T-helper 2 cell (primary cell): ENCODE results near the gene ZNF276.
"Not testable (repeated sequence)": the region's sequence is repeated elsewhere in the genome, so short reads cannot be mapped to it uniquely, and the experiment has no call there.

Source experiments
- DNase-seq, 5 experiments: peaks; one replicate each; pipeline versions ENCODE4 v3.0.0 to v3.0.0-alpha.2; 2012 to 2022
- total RNA-seq, 2 donors: gene quantifications; one replicate each; lab custom pipeline; 2026; lab: John Stamatoyannopoulos, UW

Gene ZNF276
- total RNA-seq = 176 to 204 reads per million in 2 donors

- peak; percentile 72 to 81 (median 75) for DNase-seq
These were observed at the start of gene ZNF276, which contains the start of gene VPS9D1 for GRCh38 chr16:89720813-89721545. TSS of gene ZNF276 (plus strand) at chr16:89721537. CDS start at chr16:89721641, 104 bp downstream. TSS of gene VPS9D1 (minus strand) at chr16:89720898. CDS start at chr16:89720861, 37 bp downstream.

GRCh38 chr16:89671565-89671964 is 49.8 kb upstream of the ZNF276 start:
- not testable (repeated sequence) for DNase-seq

DNA sequence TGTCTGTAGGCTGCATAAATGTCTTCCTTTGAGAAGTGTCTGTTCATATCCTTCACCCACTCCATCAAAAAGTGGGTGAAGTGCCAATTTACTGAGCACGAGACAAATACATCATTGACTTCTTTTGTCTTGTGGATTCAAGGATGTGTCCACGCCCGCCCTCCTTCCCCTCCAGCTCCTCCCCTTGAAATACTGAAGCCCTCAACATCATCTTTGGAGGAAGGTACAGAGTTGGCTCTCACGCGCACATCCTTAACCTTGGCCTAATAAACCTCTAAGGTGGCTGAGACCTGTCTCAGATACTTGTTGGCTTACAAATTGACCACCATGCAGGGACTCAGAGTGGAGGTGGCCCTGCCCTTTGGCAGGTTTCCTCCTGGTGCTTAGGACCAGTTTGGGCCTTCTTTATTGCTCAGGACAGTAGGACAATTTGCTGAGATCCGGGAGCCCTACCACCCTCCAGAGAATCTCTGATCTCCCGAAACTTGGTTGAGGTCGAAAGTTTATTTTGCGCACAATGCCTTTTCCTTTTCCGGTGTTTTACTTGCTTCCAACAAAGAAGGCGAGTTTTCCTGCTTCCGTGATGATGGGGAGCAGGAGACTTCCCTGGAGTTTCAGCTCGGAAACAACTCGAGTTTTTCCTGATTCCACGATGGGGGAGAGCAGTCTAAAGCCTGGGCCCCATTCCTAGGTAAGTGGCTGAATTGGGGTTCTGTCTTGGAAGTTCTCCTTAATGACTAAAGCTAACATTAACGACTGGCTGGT is 49.0 kb upstream of the ZNF276 start:
- DNase-seq = no peak

- no peak for DNase-seq
These were observed 43.1 kb upstream of the ZNF276 start for GRCh38 chr16:89678258-89678657.

DNA sequence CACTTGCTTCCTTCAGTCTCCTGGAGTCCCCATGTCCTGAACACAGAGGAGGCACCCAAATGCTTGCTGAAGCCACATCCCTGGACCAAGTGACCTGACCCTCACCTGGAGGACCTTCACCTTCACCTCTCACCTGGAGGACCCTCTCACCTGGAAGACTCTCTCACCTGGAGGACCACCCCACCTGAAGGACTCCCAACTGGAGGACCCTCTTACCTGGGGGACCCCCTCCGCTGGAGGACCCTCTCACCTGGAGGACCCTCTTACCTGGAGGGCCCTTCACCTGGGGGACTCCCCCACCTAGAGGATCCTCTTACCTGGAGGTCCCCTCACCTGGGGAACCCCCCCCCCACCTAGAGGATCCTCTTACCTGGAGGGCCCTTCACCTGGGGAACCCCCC is 35.4 kb upstream of the ZNF276 start:
- no peak for DNase-seq

DNA sequence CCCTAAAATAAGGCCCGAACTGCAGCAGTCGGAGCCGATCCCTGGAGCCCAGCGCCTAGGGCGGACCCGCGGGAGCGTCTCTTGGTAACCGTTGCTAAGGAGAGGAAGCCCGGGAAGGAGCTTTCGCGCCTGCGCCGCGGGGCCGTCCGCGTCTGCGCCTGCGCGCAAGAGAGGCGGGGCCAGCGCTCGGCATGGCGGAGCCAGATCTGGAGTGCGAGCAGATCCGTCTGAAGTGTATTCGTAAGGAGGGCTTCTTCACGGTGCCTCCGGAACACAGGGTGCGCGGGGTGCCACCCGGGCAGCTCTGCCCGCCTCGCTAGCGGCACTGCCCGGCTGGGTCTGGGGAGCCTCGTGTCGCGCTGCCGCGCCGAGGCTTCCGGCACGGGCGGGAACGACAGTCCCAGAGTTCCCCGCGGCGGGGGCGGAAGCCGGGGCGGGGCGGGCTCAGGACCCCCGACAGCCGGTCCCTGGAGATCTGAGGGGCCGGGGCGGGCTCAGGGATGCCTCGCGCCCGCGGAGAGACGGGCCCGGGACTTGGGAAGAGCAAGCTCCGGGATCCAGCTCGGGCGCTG is 34.7 kb upstream of the ZNF276 start, which contains the start of gene CDK10:
Gene CDK10, plus strand, starts transcription at position 170 of the 572 bp plus-strand sequence. Its CDS starts 22 bp downstream, at position 192.
- DNase-seq = peak; percentile 82 to 85 (median 84)

DNA sequence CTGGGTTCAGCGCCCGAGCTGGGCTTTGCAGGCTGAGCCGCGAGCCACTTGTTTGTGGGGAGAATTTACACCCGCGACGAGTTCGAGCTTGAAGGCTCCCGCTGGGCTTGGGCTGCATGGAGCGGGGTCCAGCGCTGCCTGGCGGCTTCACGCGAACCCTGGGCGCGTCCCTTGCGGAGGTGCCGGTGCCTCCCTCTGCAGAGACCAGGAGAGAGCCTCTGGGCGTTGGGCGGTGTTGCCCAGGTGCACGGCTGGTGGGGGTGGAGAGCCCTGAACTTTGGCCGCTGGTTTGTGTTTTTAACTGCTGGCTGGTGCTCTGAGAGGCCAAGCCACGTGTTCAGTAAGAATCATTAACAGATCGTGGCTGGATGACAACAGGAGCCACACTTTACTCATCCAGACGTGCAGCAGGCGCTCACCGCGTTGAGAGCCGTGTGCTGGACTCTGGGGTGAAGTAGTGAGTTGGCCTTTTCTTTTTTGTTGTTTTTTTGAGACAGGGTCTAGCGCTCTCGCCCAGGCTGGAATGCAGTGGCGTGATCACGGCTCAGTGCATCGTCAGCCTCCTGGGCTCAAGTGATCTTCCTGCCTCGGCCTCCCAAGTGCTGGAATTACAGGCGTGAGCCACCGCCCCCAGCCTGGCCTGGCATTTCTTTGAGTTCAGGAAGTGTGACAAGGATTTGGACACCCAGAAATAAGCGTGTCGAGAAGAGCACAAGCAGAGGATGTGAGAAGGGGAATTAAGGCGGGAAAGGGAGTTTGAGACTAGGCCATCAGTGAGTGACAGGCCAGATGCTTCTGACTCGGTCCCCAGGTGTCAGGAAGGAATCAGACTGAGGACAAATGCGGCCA is 34.0 kb upstream of the ZNF276 start:
- peak in 1 of 5 experiments; percentile 33 for DNase-seq

DNA sequence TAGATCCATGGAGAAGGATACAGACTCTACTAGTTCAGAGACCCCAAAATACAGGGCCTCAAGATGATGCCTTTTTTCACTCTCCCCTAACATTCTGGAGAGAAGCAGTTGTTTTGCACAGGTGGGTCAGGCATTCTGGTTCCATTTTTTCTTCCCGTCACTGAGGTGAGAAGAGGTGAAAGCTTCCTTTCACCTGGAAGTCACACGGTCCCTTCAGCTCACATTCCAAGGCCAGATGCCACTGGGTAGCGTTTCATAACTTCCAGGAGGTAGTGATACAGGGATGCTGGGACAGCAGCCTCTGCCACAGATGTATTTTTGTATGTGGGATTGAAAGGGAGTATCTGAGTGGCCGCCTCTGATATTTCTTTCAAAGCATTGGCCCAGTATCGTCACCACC is 32.9 kb upstream of the ZNF276 start:
- no peak for DNase-seq

DNA sequence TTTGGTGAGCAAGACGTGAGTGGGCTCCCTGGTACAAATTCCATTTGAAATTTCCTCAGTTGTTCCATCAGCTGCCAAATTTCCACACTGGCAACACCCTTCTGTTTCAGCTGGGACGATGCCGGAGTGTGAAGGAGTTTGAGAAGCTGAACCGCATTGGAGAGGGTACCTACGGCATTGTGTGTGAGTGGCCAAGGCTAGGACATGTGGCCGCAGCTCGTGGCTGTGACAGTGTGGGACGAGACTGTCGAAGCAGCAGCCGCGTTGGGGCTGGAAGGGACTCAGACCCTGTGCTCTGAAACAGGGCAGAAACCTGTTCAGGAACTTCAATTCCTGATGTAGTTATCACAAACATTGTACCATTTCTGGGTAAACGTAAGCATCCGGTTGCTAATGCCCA is 32.2 kb upstream of the ZNF276 start:
- DNase-seq = no peak

- not testable (repeated sequence) for DNase-seq
These were observed 31.7 kb upstream of the ZNF276 start for GRCh38 chr16:89689621-89690020.

DNA sequence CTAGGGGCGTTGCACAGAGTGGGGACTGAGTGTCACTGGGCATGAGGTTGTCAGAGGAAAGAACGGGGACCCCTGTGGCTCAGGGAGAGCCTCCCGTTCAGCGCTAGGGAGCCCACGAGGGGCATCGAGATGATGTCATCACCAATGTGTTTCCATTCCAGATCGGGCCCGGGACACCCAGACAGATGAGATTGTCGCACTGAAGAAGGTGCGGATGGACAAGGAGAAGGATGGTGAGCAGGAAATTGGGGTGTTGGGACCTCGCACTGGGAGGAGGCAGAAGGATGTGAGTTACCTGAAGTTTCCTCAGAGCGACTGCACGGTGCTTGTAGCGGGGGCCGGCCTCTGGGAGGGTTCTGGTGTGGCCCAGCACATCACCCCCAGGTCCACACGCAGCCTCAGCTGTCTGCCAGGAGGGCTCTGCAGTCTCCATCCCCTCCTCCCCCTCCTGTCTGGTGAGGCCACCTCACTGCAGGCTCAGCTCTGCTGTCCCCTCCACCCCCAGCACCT is 30.9 kb upstream of the ZNF276 start:
- DNase-seq = no peak

GRCh38 chr16:89691231-89691985 is 29.9 kb upstream of the ZNF276 start:
- DNase-seq = no peak

DNA sequence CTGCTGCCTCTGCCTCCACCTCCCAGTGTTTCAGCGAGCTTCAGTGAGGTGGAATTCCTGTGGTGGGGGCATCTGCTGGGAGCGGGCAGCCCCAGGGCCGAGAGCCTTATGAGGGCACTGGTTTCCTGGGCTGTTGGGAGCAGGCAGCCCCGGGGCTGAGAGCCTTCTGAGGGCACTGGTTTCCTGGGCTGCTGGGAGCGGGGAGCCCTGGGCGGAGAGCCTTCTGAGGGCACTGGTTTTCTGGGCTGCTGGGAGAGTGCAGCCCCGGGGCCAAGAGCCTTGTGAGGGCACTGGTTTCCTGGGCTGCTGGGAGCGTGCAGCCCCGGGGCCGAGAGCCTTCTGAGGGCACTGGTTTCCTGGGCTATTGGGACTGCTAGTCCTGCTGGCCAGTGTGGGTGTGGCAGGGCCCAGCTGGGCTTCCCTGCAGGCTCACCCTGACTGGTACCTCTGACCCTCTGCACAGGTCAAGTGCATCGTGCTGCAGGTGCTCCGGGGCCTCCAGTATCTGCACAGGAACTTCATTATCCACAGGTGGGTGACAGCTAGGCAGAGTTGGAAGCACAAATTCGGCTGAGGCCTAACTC is 29.3 kb upstream of the ZNF276 start:
- no peak for DNase-seq

- no peak for DNase-seq
These were observed 28.0 kb upstream of the ZNF276 start for GRCh38 chr16:89693289-89693731.

- DNase-seq = no peak
These were observed 27.2 kb upstream of the ZNF276 start for GRCh38 chr16:89693931-89694783.

- not testable (repeated sequence) for DNase-seq
These were observed 26.6 kb upstream of the ZNF276 start for GRCh38 chr16:89694784-89695085.

DNA sequence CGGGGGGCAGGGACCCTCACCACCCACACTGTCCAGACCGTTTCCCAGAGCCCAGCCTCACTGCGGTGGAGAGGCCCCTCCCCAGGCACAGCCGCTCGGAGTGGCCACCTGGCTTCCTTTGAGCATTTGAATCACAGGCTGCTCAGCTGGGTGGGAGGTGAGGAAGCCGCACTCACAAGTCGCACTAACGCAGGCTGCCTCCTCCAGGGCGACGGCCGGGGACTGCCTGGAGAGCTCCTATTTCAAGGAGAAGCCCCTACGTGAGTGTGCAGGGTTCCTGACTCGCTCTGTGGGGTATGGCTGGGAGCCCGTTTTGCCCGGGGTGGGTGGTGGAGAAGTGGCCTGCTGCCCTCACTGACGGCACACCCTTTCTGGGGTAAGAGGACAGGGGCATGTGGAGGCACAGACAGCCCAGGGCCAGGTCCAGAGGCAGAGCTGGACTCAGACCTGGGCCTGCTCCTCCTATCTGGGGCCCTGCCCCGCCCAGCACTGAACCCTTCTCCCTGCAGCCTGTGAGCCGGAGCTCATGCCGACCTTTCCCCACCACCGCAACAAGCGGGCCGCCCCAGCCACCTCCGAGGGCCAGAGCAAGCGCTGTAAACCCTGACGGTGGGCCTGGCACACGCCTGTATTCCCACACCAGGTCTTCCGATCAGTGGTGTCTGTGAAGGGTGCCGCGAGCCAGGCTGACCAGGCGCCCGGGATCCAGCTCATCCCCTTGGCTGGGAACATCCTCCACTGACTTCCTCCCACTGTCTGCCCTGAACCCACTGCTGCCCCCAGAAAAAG is 26.1 kb upstream of the ZNF276 start:
- DNase-seq = no peak

DNA sequence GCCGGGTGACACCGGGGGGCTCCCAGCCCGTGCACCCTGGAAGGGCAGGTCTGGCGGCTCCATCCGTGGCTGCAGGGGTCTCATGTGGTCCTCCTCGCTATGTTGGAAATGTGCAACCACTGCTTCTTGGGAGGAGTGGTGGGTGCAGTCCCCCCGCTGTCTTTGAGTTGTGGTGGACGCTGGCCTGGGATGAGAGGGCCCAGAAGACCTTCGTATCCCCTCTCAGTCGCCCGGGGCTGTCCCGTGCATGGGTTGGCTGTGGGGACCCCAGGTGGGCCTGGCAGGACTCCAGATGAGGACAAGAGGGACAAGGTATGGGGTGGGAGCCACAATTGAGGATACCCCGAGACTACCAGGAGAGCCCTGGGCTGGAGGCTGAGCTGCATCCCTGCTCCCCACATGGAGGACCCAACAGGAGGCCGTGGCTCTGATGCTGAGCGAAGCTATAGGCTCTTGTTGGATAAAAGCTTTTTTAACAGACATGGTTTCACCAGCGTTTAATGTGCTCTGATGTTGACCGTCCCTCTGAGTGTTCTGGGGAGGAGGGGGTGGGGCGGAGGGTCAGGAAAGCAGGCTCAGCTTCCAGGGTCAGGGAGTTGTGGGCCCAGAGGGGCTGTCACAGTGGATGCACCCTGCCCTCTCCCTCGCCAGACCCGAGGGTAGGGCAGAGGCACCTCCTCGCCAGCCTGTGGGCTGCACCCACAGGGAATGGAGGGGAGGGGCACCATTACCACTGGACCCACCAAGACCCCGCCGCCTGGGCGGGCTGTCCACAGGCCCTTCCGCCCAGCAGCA is 25.3 kb upstream of the ZNF276 start:
- DNase-seq = no peak
